ENCODE measurements around the gene PHLPP2.
A peak's percentile ranks its signal among the peaks of the same experiment; 100 is the strongest.

PHLPP2 gene

GRCh38 chr16:71724320-71724751 is at the start of gene PHLPP2:
TSS of gene PHLPP2 (minus strand) at chr16:71724701. CDS start at chr16:71714795, 9,906 bp downstream.
- FAIRE-seq: no peak

GRCh38 chr16:71771571-71771970 is 47.1 kb upstream of the PHLPP2 start:
- no peak for FAIRE-seq

GRCh38 chr16:71769222-71769621 is 44.7 kb upstream of the PHLPP2 start:
- no peak for FAIRE-seq

- no peak for FAIRE-seq
These were observed 42.8 kb upstream of the PHLPP2 start for GRCh38 chr16:71767060-71767900.

GRCh38 chr16:71762186-71762585 is 37.7 kb upstream of the PHLPP2 start:
- no peak for FAIRE-seq

GRCh38 chr16:71761097-71761496 is 36.6 kb upstream of the PHLPP2 start:
- FAIRE-seq: no peak

GRCh38 chr16:71758293-71758760 is 33.8 kb upstream of the PHLPP2 start:
- FAIRE-seq: no peak

- FAIRE-seq: no peak
These were observed 30.2 kb upstream of the PHLPP2 start for GRCh38 chr16:71754652-71755051.

- FAIRE-seq: no peak
These were observed 29.6 kb upstream of the PHLPP2 start for GRCh38 chr16:71754108-71754507.

GRCh38 chr16:71748226-71748625 is 23.7 kb upstream of the PHLPP2 start:
- FAIRE-seq: no peak

GRCh38 chr16:71746442-71747046 is 22.0 kb upstream of the PHLPP2 start:
- peak; percentile 33 for FAIRE-seq

- no peak for FAIRE-seq
These were observed 14.4 kb upstream of the PHLPP2 start for GRCh38 chr16:71738855-71739254.

- no peak for FAIRE-seq
These were observed 13.0 kb upstream of the PHLPP2 start for GRCh38 chr16:71737501-71737900.

- FAIRE-seq: no peak
These were observed 10.0 kb upstream of the PHLPP2 start for GRCh38 chr16:71734511-71734910.

GRCh38 chr16:71732587-71732986 is 8.1 kb upstream of the PHLPP2 start:
- no peak for FAIRE-seq

- no peak for FAIRE-seq
These were observed 3.2 kb upstream of the PHLPP2 start for GRCh38 chr16:71727551-71728324.

GRCh38 chr16:71726476-71727315 is 2.2 kb upstream of the PHLPP2 start:
- FAIRE-seq: no peak

GRCh38 chr16:71723537-71724319 is 773 bp downstream of the PHLPP2 start:
- FAIRE-seq: no peak

GRCh38 chr16:71722801-71723536 is 1.5 kb downstream of the PHLPP2 start:
- FAIRE-seq: no peak

- no peak for FAIRE-seq
These were observed 3.3 kb downstream of the PHLPP2 start for GRCh38 chr16:71721066-71721740.
